Thoracic aorta (tissue), 2 donors: ENCODE results near the gene ZSCAN1. TPM values are rescaled to one million over a fixed set of nuclear protein-coding genes. Genes with fewer than 3 reads are reported as not detected.

ENCODE experiments used
- ATAC-seq: fragments of 150-250 bp; one replicate; pipeline ENCODE4 v1.8.0; 2017; ENCODE audit warnings: low read depth; ENCODE audit not compliant: insufficient number of reproducible peaks, low FRiP score
- DNase-seq: peaks from one replicate; pipeline ENCODE4 v3.0.0-alpha.2; 2020; ENCODE audit warnings: low spot score
- H3K27ac ChIP-seq, 2 donors: fragments of 200-600 bp; sonication (generic); 1 replicate in 1 of 2; 2 replicates in 1 of 2; pipeline ENCODE4 v1.5.1; 2016; ENCODE audit warnings: mild to moderate bottlenecking in 2 of 2, moderate library complexity in 2 of 2
- H3K27me3 ChIP-seq: fragments of 200-600 bp; sonication (generic); replicated peaks from 2 replicates; pipeline ENCODE4 v1.6.0; 2016; ENCODE audit warnings: mild to moderate bottlenecking; ENCODE audit not compliant: insufficient read depth
- H3K36me3 ChIP-seq: fragments of 200-600 bp; sonication (generic); one replicate; pipeline ENCODE4 v1.5.1; 2016
- H3K4me1 ChIP-seq, 2 donors: fragments of 200-600 bp; sonication (generic); 1 replicate in 1 of 2; 2 replicates in 1 of 2; pipeline versions ENCODE4 v1.5.1 to v1.6.0; 2016; ENCODE audit warnings: low read depth in 2 of 2, mild to moderate bottlenecking in 1 of 2; ENCODE audit not compliant: control insufficient read depth in 1 of 2
- H3K4me3 ChIP-seq: fragments of 200-600 bp; sonication (generic); 2 replicates; pipeline ENCODE4 v1.5.1; 2016; ENCODE audit warnings: mild to moderate bottlenecking
- H3K9me3 ChIP-seq: fragments of 200-600 bp; sonication (generic); 2 replicates; pipeline ENCODE4 v1.5.1; 2016
- total RNA-seq, 2 donors: library from RNA; depleted of rRNA; stranded (reverse); fragments of >200 nt; gene quantifications; one replicate each; pipeline versions ENCODE4 v1.1.0 to v1.2.3, GENCODE V29; 2016
- TF ChIP-seq, protein P1 (sequence below): fragments of 200-600 bp; sonication (generic); IDR thresholded peaks from one replicate; pipeline ENCODE4 v1.5.1; 2019; ENCODE audit warnings: antibody characterized with exemption

The ZSCAN1 gene
- total RNA-seq, 2 donors from 2014 or later = not detected

DNA sequence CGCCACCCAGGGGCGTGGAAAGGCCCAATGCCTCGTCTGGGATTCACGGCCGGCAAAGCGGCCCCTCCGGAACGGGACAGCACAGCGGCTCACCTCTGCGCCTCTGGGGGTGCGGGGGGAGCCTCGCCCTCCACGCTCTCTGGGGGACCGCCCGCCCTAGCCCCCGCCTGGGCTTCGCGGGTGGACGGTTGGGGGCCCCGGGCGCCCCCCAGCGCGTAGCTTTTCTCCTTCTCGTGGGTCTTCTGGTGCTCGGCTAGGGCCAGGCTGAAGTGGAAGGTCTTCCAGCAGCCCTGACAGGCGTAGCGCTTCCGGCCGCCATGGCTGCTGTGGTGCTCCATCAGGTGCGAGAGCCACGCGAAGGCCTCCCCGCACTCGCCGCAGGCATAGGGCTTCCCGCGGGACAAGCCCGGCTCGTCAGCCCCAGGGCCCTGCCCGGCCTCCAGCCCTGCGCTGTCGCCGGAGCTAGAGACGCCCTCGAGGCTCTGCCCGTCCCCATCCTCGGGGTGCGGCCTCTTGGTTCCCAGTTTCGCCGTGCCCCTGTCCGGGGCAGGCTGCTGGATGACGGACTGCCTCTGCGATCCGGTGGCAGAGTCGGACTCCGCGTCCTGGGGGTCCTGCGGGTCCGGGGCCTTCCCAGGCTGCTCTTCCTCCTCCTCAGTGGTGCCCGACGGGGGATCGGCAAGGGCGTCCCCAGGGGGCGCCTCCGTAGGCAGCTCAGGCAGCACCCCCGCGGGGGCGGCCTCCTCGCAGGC, 50.9 kb downstream of the ZSCAN1 start:
- no peak for DNase-seq
- H3K27me3 ChIP-seq = no peaks in the 10 kb centered on the region
- ATAC-seq = no peak
- peaks cover 59% of the 10 kb centered on the region for H3K36me3 ChIP-seq
- H3K4me1 ChIP-seq = no peaks in the 10 kb centered on the region
- no peak overlapping the region for H3K27ac ChIP-seq
- peaks cover 65% of the 10 kb centered on the region for H3K9me3 ChIP-seq
- TF ChIP-seq, protein P1, sequence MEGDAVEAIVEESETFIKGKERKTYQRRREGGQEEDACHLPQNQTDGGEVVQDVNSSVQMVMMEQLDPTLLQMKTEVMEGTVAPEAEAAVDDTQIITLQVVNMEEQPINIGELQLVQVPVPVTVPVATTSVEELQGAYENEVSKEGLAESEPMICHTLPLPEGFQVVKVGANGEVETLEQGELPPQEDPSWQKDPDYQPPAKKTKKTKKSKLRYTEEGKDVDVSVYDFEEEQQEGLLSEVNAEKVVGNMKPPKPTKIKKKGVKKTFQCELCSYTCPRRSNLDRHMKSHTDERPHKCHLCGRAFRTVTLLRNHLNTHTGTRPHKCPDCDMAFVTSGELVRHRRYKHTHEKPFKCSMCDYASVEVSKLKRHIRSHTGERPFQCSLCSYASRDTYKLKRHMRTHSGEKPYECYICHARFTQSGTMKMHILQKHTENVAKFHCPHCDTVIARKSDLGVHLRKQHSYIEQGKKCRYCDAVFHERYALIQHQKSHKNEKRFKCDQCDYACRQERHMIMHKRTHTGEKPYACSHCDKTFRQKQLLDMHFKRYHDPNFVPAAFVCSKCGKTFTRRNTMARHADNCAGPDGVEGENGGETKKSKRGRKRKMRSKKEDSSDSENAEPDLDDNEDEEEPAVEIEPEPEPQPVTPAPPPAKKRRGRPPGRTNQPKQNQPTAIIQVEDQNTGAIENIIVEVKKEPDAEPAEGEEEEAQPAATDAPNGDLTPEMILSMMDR = no peak
- H3K4me3 ChIP-seq = no peak overlapping the region

GRCh38 chr19:58085348-58085875, 51.6 kb downstream of the ZSCAN1 start:
- DNase-seq (no peak), ATAC-seq (no peak)
- no peak overlapping the region for H3K27ac ChIP-seq
- peaks cover 59% of the 10 kb centered on the region for H3K36me3 ChIP-seq
- H3K4me1 ChIP-seq = no peaks in the 10 kb centered on the region
- no peaks in the 10 kb centered on the region for H3K27me3 ChIP-seq
- TF ChIP-seq, protein P1 = no peak
- peaks cover 59% of the 10 kb centered on the region for H3K9me3 ChIP-seq
- H3K4me3 ChIP-seq = no peak overlapping the region

GRCh38 chr19:58086825-58087710, 53.2 kb downstream of the ZSCAN1 start:
- Histone ChIP-seq H3K9me3 (peaks cover 54% of the 10 kb centered on the region), H3K4me3 (no peak overlapping the region), H3K27me3 (no peaks in the 10 kb centered on the region), H3K36me3 (peaks cover 59% of the 10 kb centered on the region), H3K4me1 (no peaks in the 10 kb centered on the region), H3K27ac (no peak overlapping the region)
- TF ChIP-seq, protein P1 = no peak
- no peak for ATAC-seq
- no peak for DNase-seq

DNA sequence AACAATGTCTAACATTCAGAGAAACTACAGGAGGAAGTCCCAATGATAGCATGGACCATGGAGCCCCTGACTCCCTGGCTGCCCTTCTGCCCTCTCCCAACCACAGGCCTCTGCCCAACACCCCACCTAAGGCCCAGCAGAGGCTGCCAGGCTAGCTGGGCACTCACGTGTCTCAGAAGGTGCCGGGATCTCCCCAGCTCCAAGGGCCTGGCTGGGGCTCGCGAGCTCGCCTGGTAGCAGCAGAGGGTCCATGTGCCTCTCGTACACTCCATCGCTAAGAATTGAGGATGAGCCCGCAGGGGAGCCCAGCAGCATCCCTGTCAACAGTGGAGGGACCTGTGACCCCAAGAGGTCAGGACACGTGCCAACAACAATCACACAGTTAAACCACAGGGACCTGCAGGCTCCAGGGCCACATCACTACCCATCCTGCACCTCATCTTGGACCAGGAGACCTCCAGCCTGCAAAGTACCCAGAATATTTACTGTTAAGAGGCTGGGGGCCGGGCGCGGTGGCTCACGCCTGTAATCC, 54.8 kb downstream of the ZSCAN1 start:
- TF ChIP-seq, protein P1 = no peak
- Histone ChIP-seq H3K27ac (no peak overlapping the region), H3K27me3 (no peaks in the 10 kb centered on the region), H3K36me3 (peaks cover 55% of the 10 kb centered on the region), H3K4me1 (no peaks in the 10 kb centered on the region), H3K4me3 (no peak overlapping the region), H3K9me3 (peaks cover 45% of the 10 kb centered on the region)
- DNase-seq (no peak), ATAC-seq (no peak)

- TF ChIP-seq, protein P1 = no peak
- H3K36me3 ChIP-seq = peaks cover 42% of the 10 kb centered on the region
- H3K27ac ChIP-seq = no peak overlapping the region
- no peak for DNase-seq
- H3K27me3 ChIP-seq = no peaks in the 10 kb centered on the region
- H3K9me3 ChIP-seq = peaks cover 33% of the 10 kb centered on the region
- no peak for ATAC-seq
- no peaks in the 10 kb centered on the region for H3K4me1 ChIP-seq
- H3K4me3 ChIP-seq = no peak overlapping the region
Measured at GRCh38 chr19:58089846-58090245, 56.0 kb downstream of the ZSCAN1 start.
